PC-9 (cell line): ENCODE results near the gene NRXN2. TPM values are rescaled to one million over a fixed set of nuclear protein-coding genes. Genes with fewer than 3 reads are reported as not detected.
"Not testable (repeated sequence)": the region's sequence is repeated elsewhere in the genome, so short reads cannot be mapped to it uniquely, and the experiment has no call there.

Experiments used
- BruUV-seq: library from RNA; stranded (reverse); fragments of 400-500 nt; replicated peaks from 2 replicates; lab custom pipeline; 2021; lab: Mats Ljungman, UMichigan
- CTCF ChIA-PET: fragments of 300-600 bp; sonication (Branson Sonifier 250); formaldehyde crosslinking; loops from one replicate; lab custom pipeline; 2022; ENCODE audit warnings: antibody characterized with exemption; lab: Charles Lee
- POLR2A ChIA-PET: fragments of 300-600 bp; sonication (Branson Sonifier 250); formaldehyde crosslinking; loops from one replicate; lab custom pipeline; 2022; ENCODE audit warnings: antibody characterized with exemption; ENCODE audit not compliant: unreplicated experiment; lab: Charles Lee
- DNase-seq, 2 experiments: peaks; one replicate each; pipeline versions ENCODE4 v3.0.0 to v3.0.0-alpha.2; 2015 to 2022; ENCODE audit warnings: mixed read lengths in 1 of 2
- H2AFZ ChIP-seq: fragments of 200-600 bp; sonication (generic); 2 replicates; pipeline ENCODE4 v1.8.1; 2017; ENCODE audit warnings: antibody characterized with exemption
- H3F3A ChIP-seq: fragments of 200-600 bp; sonication (generic); 2 replicates; pipeline ENCODE4 v1.8.1; 2017; ENCODE audit warnings: antibody characterized with exemption, mild to moderate bottlenecking, low read depth; ENCODE audit not compliant: insufficient read depth
- H3K27ac ChIP-seq: fragments of 200-600 bp; sonication (generic); 2 replicates; pipeline ENCODE4 v1.6.1; 2016; ENCODE audit warnings: mixed run types
- H3K27me3 ChIP-seq: fragments of 200-600 bp; sonication (generic); 2 replicates; pipeline ENCODE4 v1.6.1; 2016; ENCODE audit warnings: low read depth, mixed run types; ENCODE audit not compliant: insufficient read depth
- H3K36me3 ChIP-seq: fragments of 200-600 bp; sonication (generic); 2 replicates; pipeline ENCODE4 v1.6.1; 2016; ENCODE audit warnings: low read depth, mixed run types
- H3K4me1 ChIP-seq: fragments of 200-600 bp; sonication (generic); replicated peaks from 2 replicates; pipeline ENCODE4 v1.6.1; 2016; ENCODE audit warnings: mixed run types; ENCODE audit not compliant: insufficient read depth
- H3K4me2 ChIP-seq: fragments of 200-600 bp; sonication (generic); 2 replicates; pipeline ENCODE4 v1.6.1; 2017; ENCODE audit warnings: mixed run types
- H3K4me3 ChIP-seq: fragments of 200-600 bp; sonication (generic); 2 replicates; pipeline ENCODE4 v1.6.1; 2016; ENCODE audit warnings: mixed run types
- H3K79me2 ChIP-seq: fragments of 200-600 bp; sonication (generic); 2 replicates; pipeline ENCODE4 v1.6.1; 2017; ENCODE audit warnings: low read depth, mixed run types
- H3K9me2 ChIP-seq: fragments of 200-600 bp; sonication (generic); 2 replicates; pipeline ENCODE4 v1.8.1; 2017; ENCODE audit warnings: mild to moderate bottlenecking; ENCODE audit not compliant: insufficient read depth
- H3K9me3 ChIP-seq: fragments of 200-600 bp; sonication (generic); 2 replicates; pipeline ENCODE4 v1.8.1; 2016; ENCODE audit warnings: low read depth; ENCODE audit not compliant: insufficient read depth
- H4K20me1 ChIP-seq: fragments of 200-600 bp; sonication (generic); 2 replicates; pipeline ENCODE4 v1.8.1; 2017; ENCODE audit not compliant: insufficient read depth
- EZH2 ChIP-seq: fragments of 200-600 bp; sonication (generic); IDR thresholded peaks from 2 replicates; pipeline ENCODE4 v1.8.0; 2017; ENCODE audit warnings: antibody characterized with exemption, low read depth
- intact Hi-C: fragments of 100-400 bp; cut with micrococcal nuclease; formaldehyde crosslinking; loops from one replicate; pipeline ENCODE4 v1.10.0; 2022; ENCODE audit not compliant: unreplicated experiment
- total RNA-seq: library from RNA; stranded (reverse); gene quantifications from 2 replicates; pipeline ENCODE4 v1.2.3, GENCODE V29; 2021
- TF ChIP-seq, protein P1 (sequence below): fragments of 200-600 bp; sonication (generic); conservative IDR thresholded peaks from 2 replicates; pipeline ENCODE4 v1.6.1; 2017; ENCODE audit warnings: mixed run types, antibody characterized with exemption, mild to moderate bottlenecking, moderate library complexity

Gene NRXN2
- total RNA-seq, 1 experiment from 2014 or later = not detected

DNA sequence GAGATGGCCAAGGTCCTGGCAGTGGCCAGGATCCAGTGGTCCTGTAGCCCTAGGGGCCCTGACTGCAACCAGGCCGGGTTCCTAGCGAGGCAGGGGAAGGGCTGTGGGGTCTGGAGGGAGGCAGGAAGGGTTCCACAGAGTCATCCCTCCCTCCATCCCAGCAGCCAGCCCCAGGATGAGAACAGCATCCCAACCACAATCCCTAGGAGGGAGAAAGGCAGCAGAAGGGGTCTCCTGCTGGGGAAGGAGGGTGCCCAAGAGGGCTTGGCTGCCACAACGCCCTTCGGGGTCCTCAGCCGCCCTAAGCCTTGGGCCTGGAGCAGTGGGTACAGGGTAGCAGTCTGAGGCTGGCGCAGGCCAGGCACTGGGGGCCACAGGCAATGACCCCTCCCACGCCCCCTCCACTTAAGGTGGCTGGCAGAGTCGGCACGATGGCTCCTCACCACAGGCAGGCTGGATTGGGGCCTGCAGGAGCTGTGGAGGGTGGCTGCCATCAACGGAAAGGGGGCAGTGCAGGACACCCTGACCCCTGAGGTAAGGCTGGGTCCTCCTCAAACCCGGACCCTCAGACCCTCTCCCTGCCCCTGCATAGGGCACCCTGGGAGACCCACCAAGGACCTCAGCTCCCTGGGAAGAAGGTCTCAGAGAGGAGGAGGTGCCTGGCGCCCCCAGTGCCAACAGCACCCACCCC is 124.7 kb downstream of the NRXN2 start:
- H3K4me3 ChIP-seq = no peak overlapping the region
- TF ChIP-seq, protein P1, sequence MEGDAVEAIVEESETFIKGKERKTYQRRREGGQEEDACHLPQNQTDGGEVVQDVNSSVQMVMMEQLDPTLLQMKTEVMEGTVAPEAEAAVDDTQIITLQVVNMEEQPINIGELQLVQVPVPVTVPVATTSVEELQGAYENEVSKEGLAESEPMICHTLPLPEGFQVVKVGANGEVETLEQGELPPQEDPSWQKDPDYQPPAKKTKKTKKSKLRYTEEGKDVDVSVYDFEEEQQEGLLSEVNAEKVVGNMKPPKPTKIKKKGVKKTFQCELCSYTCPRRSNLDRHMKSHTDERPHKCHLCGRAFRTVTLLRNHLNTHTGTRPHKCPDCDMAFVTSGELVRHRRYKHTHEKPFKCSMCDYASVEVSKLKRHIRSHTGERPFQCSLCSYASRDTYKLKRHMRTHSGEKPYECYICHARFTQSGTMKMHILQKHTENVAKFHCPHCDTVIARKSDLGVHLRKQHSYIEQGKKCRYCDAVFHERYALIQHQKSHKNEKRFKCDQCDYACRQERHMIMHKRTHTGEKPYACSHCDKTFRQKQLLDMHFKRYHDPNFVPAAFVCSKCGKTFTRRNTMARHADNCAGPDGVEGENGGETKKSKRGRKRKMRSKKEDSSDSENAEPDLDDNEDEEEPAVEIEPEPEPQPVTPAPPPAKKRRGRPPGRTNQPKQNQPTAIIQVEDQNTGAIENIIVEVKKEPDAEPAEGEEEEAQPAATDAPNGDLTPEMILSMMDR = no peak
- no peak for TF ChIP-seq EZH2
- CTCF ChIA-PET = no interaction called here
- no peak for DNase-seq
- H3K27ac ChIP-seq = no peak overlapping the region
- H3K4me1 ChIP-seq = no peaks in the 10 kb centered on the region
- intact Hi-C loops = no loop called here
- no peaks in the 10 kb centered on the region for H3K9me3 ChIP-seq
- no peaks in the 10 kb centered on the region for H3K36me3 ChIP-seq
- H3K4me2 ChIP-seq = no peak overlapping the region
- no peaks in the 10 kb centered on the region for H4K20me1 ChIP-seq
- no TSS peak for BruUV-seq
- POLR2A ChIA-PET = no interaction called here
- no peaks in the 10 kb centered on the region for H3K79me2 ChIP-seq
- no peaks in the 10 kb centered on the region for H3F3A ChIP-seq
- no peaks in the 10 kb centered on the region for H3K9me2 ChIP-seq
- no peak overlapping the region for H2AFZ ChIP-seq
- H3K27me3 ChIP-seq = peaks cover 62% of the 10 kb centered on the region

DNA sequence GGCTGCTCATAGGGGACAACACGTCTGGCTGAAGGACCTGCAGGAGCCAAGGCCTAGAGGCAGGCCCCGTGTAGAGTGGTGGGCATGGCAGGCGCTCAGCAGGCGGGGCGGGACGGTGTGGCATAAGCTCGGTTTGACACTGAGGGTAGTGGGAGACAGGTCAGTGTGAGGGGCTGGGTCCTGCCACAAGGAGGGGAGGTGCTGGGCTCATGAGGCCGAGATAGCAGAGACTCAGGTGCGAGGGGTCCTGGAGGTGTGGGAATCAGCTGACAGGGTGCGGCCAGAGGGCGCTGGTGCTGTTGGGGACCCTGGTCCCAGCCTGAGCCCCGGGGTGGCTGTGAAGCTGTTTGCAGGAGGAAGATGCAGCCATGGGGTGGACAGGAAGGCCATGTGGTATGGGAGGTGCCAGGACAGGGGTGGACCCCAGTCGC is 125.3 kb downstream of the NRXN2 start:
- DNase-seq = no peak
- TF ChIP-seq, protein P1 = no peak
- TF ChIP-seq EZH2 = no peak
- H3K9me3 ChIP-seq = no peaks in the 10 kb centered on the region
- H3K9me2 ChIP-seq = no peaks in the 10 kb centered on the region
- H3K36me3 ChIP-seq = no peaks in the 10 kb centered on the region
- ChIA-PET POLR2A (no interaction called here), CTCF (no interaction called here)
- H3K4me2 ChIP-seq = no peak overlapping the region
- H3K4me1 ChIP-seq = no peaks in the 10 kb centered on the region
- H3K27ac ChIP-seq = no peak overlapping the region
- no TSS peak for BruUV-seq
- no peaks in the 10 kb centered on the region for H4K20me1 ChIP-seq
- no peak overlapping the region for H3K4me3 ChIP-seq
- H3K27me3 ChIP-seq = peaks cover 66% of the 10 kb centered on the region
- H2AFZ ChIP-seq = no peak overlapping the region
- H3K79me2 ChIP-seq = no peaks in the 10 kb centered on the region
- no peaks in the 10 kb centered on the region for H3F3A ChIP-seq
- intact Hi-C loops = no loop called here

DNA sequence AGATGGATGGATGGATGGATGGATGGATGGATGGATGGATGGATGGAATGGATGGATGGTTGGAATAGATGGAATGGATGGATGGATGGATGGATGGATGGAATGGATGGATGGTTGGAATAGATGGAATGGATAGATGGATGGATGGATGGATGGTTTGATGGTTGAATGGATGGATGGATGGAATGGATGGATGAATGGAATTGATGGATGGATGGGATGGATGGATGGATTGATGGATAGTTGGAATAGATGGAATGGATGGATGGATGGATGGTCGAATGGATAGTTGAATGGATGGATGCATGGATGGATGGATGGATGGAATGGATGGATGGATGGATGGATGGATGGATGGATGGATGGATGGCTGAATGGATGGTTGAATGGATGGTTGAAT is 127.1 kb downstream of the NRXN2 start:
- DNase-seq, H3K27ac ChIP-seq, H3K36me3 ChIP-seq, H3K4me3 ChIP-seq, H3K79me2 ChIP-seq, POLR2A ChIA-PET, H3F3A ChIP-seq, intact Hi-C loops, H2AFZ ChIP-seq, H3K4me1 ChIP-seq, CTCF ChIA-PET, BruUV-seq, H3K4me2 ChIP-seq, H3K9me2 ChIP-seq, H3K9me3 ChIP-seq, H4K20me1 ChIP-seq: not testable (repeated sequence)
- peaks cover 70% of the 10 kb centered on the region for H3K27me3 ChIP-seq
